ENCODE measurements around the gene ACKR2. TPM values are rescaled to one million over a fixed set of nuclear protein-coding genes. Genes with fewer than 3 reads are reported as not detected.

Gene ACKR2
- total and polyA plus RNA-seq, 7 experiments from 2014 or later, result 0.45 to 1.1 (median 0.65) TPM; not detected in 2

DNA sequence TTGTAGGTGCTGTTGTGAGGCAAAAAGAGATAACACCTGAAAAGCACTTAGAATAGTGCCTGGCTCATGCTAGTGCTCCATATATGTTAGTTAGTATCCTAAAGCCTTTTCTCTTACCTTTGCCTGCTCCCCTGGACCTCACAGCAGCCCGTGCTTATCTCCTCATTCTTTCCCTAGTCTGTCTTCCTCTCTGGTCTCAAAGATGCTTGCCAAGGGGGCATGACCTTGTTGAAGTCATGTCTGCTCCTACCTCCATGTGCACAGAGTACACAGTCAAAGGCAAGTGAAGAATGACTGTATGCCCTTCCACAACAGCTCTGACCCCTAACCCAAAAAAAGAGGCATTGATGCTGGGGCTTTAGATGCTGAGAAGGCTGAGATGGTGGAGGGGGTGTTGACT, 67.2 kb downstream of the ACKR2 start:
- Histone ChIP-seq H3K9me3 (ENCODE audit: control insufficient read depth in 2 of 3, low read length in 3 of 3) (no peaks in the 10 kb centered on the region), H3K27me3 (ENCODE audit: control insufficient read depth in 2 of 2, insufficient read depth in 2 of 2, low read length in 2 of 2) (no peaks in the 10 kb centered on the region), H3K36me3 (ENCODE audit: control insufficient read depth in 2 of 3, insufficient read depth in 3 of 3, low read length in 3 of 3) (no peaks in the 10 kb centered on the region), H3K27ac (ENCODE audit: low read depth, low read length) (no peak overlapping the region), H3K4me3 (ENCODE audit: low read length) (no peak overlapping the region), H3K4me1 (ENCODE audit: control insufficient read depth in 2 of 2, insufficient read depth in 2 of 2, low read length in 2 of 2) (peaks cover 4 to 9% of the 10 kb centered on the region in 2 donors)
- ATAC-seq (no peak), DNase-seq (no peak)
- no peak overlapping the region for H3K27ac Mint-ChIP-seq
- peaks cover 0 to 30% (median 5%) of the 10 kb centered on the region in 5 donors for H3K27me3 Mint-ChIP-seq
- H3K9me3 Mint-ChIP-seq, result peaks cover 0 to 1% (median 0%) of the 10 kb centered on the region in 11 donors
- peaks cover 6 to 14% (median 10%) of the 10 kb centered on the region in 7 donors for H3K4me1 Mint-ChIP-seq
- ChIA-PET POLR2A (no interaction called here), CTCF (interaction anchor here (1.1 to 1.6 kb wide), 2 partner anchors 28 to 97 kb away, joined by 3 read pairs; no protein-coding TSS in a partner anchor)
- H3K36me3 Mint-ChIP-seq, result no peaks in the 10 kb centered on the region
- H3K4me3 Mint-ChIP-seq, result no peak overlapping the region
- intact Hi-C loops (cut with micrococcal nuclease), result no loop called here

- Mint-ChIP-seq H3K27me3 (peaks cover 0 to 29% (median 4%) of the 10 kb centered on the region in 5 donors), H3K4me1 (peaks cover 8 to 17% (median 15%) of the 10 kb centered on the region in 7 donors), H3K27ac (no peak overlapping the region), H3K4me3 (no peak overlapping the region), H3K9me3 (peaks cover 0 to 1% (median 0%) of the 10 kb centered on the region in 11 donors), H3K36me3 (no peaks in the 10 kb centered on the region)
- Histone ChIP-seq H3K9me3 (ENCODE audit: control insufficient read depth in 2 of 3, low read length in 3 of 3) (no peaks in the 10 kb centered on the region), H3K4me1 (ENCODE audit: control insufficient read depth in 2 of 2, insufficient read depth in 2 of 2, low read length in 2 of 2) (peaks cover 4 to 13% of the 10 kb centered on the region in 2 donors), H3K27ac (ENCODE audit: low read depth, low read length) (no peak overlapping the region), H3K4me3 (ENCODE audit: low read length) (no peak overlapping the region), H3K27me3 (ENCODE audit: control insufficient read depth in 2 of 2, insufficient read depth in 2 of 2, low read length in 2 of 2) (no peaks in the 10 kb centered on the region), H3K36me3 (ENCODE audit: control insufficient read depth in 2 of 3, insufficient read depth in 3 of 3, low read length in 3 of 3) (no peaks in the 10 kb centered on the region)
- intact Hi-C loops (cut with micrococcal nuclease), result no loop called here
- no peak for ATAC-seq
- ChIA-PET CTCF (interaction anchor here (1.1 to 1.6 kb wide), 2 partner anchors 28 to 98 kb away, joined by 3 read pairs; no protein-coding TSS in a partner anchor), POLR2A (interaction anchor here (0.6 kb wide), 1 partner anchor 640 kb away, joined by 3 read pairs; no protein-coding TSS in a partner anchor)
- DNase-seq, result no peak
Observed at GRCh38 chr3:42876940-42877720, 67.9 kb downstream of the ACKR2 start.

DNA sequence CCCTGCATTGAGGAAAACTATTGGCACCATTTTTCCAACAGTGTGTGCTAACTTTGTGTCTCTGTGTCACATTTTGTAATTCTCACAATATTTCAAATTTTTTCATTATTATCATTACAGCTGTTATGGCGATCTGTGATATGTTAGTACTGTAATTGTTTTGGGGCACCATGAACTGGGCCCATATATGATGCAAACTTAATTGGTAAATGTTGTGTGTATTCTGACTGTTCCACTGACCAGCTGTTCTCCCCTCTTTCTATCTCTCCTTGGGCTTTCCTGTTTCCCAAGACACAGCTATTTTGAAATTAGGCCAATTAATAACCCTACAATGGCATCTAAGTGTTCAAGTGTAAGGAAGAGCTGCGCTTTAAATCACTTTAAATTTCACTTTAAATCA, 68.6 kb downstream of the ACKR2 start:
- POLR2A ChIA-PET, result no interaction called here
- H3K4me1 Mint-ChIP-seq, result peaks cover 8 to 17% (median 15%) of the 10 kb centered on the region in 7 donors

GRCh38 chr3:42880183-42880582, 70.9 kb downstream of the ACKR2 start:
- Histone ChIP-seq H3K4me3 (ENCODE audit: low read length) (peak overlapping the region; percentile 64), H3K9me3 (ENCODE audit: control insufficient read depth in 2 of 3, low read length in 3 of 3) (no peaks in the 10 kb centered on the region), H3K27ac (ENCODE audit: low read depth, low read length) (peak overlapping the region; percentile 57), H3K27me3 (ENCODE audit: control insufficient read depth in 2 of 2, insufficient read depth in 2 of 2, low read length in 2 of 2) (no peaks in the 10 kb centered on the region), H3K4me1 (ENCODE audit: control insufficient read depth in 2 of 2, insufficient read depth in 2 of 2, low read length in 2 of 2) (peaks cover 4 to 13% of the 10 kb centered on the region in 2 donors), H3K36me3 (ENCODE audit: control insufficient read depth in 2 of 3, insufficient read depth in 3 of 3, low read length in 3 of 3) (no peaks in the 10 kb centered on the region)
- Mint-ChIP-seq H3K36me3 (no peaks in the 10 kb centered on the region), H3K27me3 (peaks cover 0 to 22% (median 0%) of the 10 kb centered on the region in 5 donors), H3K4me1 (peaks cover 6 to 17% (median 15%) of the 10 kb centered on the region in 7 donors), H3K4me3 (peak overlapping the region; percentile 76 to 88 (median 82)), H3K9me3 (peaks cover 0 to 1% (median 0%) of the 10 kb centered on the region in 11 donors), H3K27ac (peak overlapping the region in 8 of 9 donors; percentile 26 to 94 (median 69))
- POLR2A ChIA-PET, result no interaction called here
- CTCF ChIA-PET, result interaction anchor here (1.0 kb wide), 1 partner anchor 123 kb away, joined by 4 read pairs; no protein-coding TSS in a partner anchor
- ATAC-seq (no peak), DNase-seq (peak in 1 of 9 donors; percentile 5)
- intact Hi-C loops (cut with micrococcal nuclease), result loop anchor here (2.0 to 5.0 kb wide), 5 partner anchors 41 to 378 kb away; partner anchors contain the start of genes VIPR1 (in 2 of the 2) and CCDC13 (in 1 of the 2)

More for the DNA sequence above, 68.6 kb downstream of the ACKR2 start:
- Histone ChIP-seq H3K4me1 (ENCODE audit: control insufficient read depth in 2 of 2, insufficient read depth in 2 of 2, low read length in 2 of 2) (peaks cover 4 to 13% of the 10 kb centered on the region in 2 donors), H3K36me3 (ENCODE audit: control insufficient read depth in 2 of 3, insufficient read depth in 3 of 3, low read length in 3 of 3) (no peaks in the 10 kb centered on the region), H3K27me3 (ENCODE audit: control insufficient read depth in 2 of 2, insufficient read depth in 2 of 2, low read length in 2 of 2) (no peaks in the 10 kb centered on the region), H3K4me3 (ENCODE audit: low read length) (no peak overlapping the region), H3K27ac (ENCODE audit: low read depth, low read length) (no peak overlapping the region), H3K9me3 (ENCODE audit: control insufficient read depth in 2 of 3, low read length in 3 of 3) (no peaks in the 10 kb centered on the region)
- Mint-ChIP-seq H3K9me3 (peaks cover 0 to 1% (median 0%) of the 10 kb centered on the region in 11 donors), H3K27ac (peak overlapping the region in 1 of 9 donors; percentile 1), H3K4me3 (no peak overlapping the region), H3K36me3 (no peaks in the 10 kb centered on the region), H3K27me3 (peaks cover 0 to 26% (median 0%) of the 10 kb centered on the region in 5 donors)
- ATAC-seq (no peak), DNase-seq (no peak)
- CTCF ChIA-PET, result interaction anchor here (0.6 to 0.9 kb wide), 2 partner anchors 98 to 384 kb away, joined by 3 read pairs; no protein-coding TSS in a partner anchor
- intact Hi-C loops (cut with micrococcal nuclease), result no loop called here

GRCh38 chr3:42880601-42881451, 71.6 kb downstream of the ACKR2 start:
- H3K4me1 ChIP-seq (ENCODE audit: control insufficient read depth in 2 of 2, insufficient read depth in 2 of 2, low read length in 2 of 2), result peaks cover 4 to 13% of the 10 kb centered on the region in 2 donors
- H3K36me3 ChIP-seq (ENCODE audit: control insufficient read depth in 2 of 3, insufficient read depth in 3 of 3, low read length in 3 of 3), result no peaks in the 10 kb centered on the region
- CTCF ChIA-PET, result interaction anchor here (0.6 to 3.4 kb wide), 7 partner anchors 29 to 701 kb away, joined by 3 to 16 read pairs (median 4); no protein-coding TSS in a partner anchor
- Mint-ChIP-seq H3K4me1 (peaks cover 6 to 17% (median 15%) of the 10 kb centered on the region in 7 donors), H3K36me3 (no peaks in the 10 kb centered on the region), H3K4me3 (peak overlapping the region; percentile 76 to 89 (median 85)), H3K9me3 (peaks cover 0 to 1% (median 0%) of the 10 kb centered on the region in 11 donors), H3K27me3 (peaks cover 0 to 25% (median 0%) of the 10 kb centered on the region in 5 donors), H3K27ac (peak overlapping the region; percentile 55 to 97 (median 82))
- peak overlapping the region; percentile 57 for H3K27ac ChIP-seq (ENCODE audit: low read depth, low read length)
- H3K27me3 ChIP-seq (ENCODE audit: control insufficient read depth in 2 of 2, insufficient read depth in 2 of 2, low read length in 2 of 2), result no peaks in the 10 kb centered on the region
- DNase-seq, result peak; percentile 66 to 87 (median 83)
- POLR2A ChIA-PET, result no interaction called here
- intact Hi-C loops (cut with micrococcal nuclease), result loop anchor here (1.0 to 5.0 kb wide), 11 partner anchors 42 to 438 kb away; partner anchors contain the start of genes HIGD1A (in 2 of the 2), VIPR1 (in 2 of the 2), CCDC13 (in 1 of the 2) and POMGNT2 (in 1 of the 2)
- H3K4me3 ChIP-seq (ENCODE audit: low read length), result peak overlapping the region; percentile 64
- no peaks in the 10 kb centered on the region for H3K9me3 ChIP-seq (ENCODE audit: control insufficient read depth in 2 of 3, low read length in 3 of 3)
- peak; percentile 99 for ATAC-seq
